COLO668 (cell line): ENCODE measurements around the gene CCNL2.
A peak's percentile ranks its signal among the peaks of the same experiment; 100 is the strongest.
"Not testable (repeated sequence)": the region's sequence is repeated elsewhere in the genome, so short reads cannot be mapped to it uniquely, and the experiment has no call there.

Experiments
- DNase-seq: peaks from one replicate; lab custom pipeline; 2025; ENCODE audit not compliant: unreplicated experiment; lab: John Stamatoyannopoulos, UW

CCNL2 gene

DNA sequence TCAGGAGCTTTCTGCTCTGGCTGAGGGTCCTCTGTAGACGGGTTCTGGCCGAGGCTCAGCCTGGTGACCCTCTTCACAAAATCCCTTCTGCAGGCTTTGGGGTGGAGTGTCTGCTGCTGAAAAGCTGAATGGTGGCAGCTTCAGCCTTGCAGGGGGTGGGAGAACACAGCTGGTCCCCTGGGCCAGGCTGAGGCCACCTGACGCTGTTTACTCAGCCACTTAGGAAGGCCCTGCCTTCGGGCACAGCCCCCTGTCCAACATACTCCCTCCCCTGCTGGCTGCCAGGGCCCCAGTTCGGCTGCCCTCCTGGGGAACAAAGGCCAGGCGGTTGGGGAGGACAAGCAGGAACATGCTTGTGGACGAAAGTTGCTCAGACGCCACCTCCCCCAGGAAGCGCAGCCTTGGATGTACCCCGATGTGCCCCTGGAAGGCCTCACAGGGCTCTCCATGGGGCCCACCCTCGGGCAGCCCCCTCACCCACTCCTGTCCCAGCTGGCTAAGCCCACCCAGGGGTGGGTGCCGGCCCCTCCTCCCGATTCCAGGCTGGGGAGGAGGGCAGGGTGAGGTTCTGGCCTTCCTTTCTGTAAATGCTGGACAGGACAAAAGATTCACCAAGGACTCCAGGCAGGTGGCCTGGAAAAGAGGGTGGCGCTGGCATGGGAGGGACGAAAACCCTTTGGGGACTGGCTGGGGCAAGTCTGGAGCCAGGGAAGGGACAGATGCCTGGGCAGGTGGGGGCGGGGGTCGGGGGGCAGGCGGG lies 22.2 kb upstream of the CCNL2 start, which contains the start of gene ANKRD65:
Gene ANKRD65 (minus strand): TSS at position 130 of the 760 bp plus-strand sequence. CDS start 271 bp downstream, outside the sequence.
- peak; percentile 98 for DNase-seq

DNA sequence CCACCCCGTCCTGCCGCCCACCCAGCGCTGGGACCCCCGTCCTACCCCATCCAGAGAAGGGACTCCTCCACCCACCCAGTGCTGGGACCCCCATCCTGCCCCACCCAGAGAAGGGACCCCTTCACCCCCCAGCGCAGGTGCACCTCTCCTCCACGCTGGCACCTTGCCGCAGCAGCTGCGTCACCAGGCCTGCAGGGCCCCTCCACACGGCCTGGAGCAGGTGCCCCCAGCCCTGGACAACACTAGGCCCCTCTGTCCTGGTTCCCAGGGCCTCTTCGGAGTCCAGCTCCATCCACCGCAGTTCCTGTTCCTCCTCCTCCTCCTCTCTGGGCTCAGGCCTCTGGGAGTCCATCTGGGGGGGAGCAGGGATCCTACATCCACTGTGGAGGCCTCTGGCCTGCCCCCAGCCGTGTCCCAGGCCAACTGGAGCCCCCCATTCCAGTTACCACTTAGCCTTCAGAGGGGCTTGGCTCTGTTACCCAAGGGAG lies 21.6 kb upstream of the CCNL2 start:
- DNase-seq: peak; percentile 79

DNA sequence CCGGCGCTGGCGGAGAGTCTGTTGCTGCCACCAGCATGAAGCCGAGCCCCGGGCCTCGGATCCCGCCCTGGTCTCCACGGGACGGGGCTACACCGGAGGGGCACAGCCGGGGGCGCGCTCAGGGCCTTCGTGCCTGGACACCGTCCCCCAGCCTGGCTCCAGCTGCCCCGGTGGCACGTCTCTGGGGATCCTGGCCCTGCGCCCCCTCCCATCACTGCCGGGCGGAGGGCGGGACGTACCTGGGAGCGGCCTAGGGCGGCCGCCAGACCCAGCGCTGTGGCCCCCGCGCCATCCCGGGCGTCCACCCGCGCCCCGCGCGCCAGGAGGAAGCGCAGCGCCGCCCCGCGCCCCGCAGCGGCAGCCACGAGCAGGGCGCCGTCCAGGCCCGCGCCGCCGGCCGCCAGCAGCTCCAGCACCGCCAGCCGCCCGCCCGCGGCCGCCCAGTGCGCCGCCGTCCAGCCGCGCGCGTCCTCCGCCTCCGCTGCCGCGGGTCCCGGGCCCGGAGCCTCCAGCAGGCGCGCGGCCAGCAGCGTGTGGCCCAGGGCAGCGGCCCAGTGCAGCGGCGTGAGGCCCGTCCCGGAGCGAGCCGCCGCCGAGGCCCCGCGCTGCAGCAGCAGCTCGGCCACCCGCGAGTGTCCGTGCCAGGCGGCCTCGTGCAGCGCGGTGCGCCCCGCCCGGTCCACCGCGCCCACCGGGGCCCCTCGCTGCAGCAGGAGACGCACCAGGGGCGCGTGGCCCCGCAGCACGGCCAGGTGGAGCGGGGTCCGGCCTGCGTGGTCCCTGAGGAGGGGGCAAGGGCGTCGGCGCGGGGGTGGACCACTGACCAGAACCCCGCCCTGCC lies 20.9 kb upstream of the CCNL2 start:
- peak; percentile 86 for DNase-seq

DNA sequence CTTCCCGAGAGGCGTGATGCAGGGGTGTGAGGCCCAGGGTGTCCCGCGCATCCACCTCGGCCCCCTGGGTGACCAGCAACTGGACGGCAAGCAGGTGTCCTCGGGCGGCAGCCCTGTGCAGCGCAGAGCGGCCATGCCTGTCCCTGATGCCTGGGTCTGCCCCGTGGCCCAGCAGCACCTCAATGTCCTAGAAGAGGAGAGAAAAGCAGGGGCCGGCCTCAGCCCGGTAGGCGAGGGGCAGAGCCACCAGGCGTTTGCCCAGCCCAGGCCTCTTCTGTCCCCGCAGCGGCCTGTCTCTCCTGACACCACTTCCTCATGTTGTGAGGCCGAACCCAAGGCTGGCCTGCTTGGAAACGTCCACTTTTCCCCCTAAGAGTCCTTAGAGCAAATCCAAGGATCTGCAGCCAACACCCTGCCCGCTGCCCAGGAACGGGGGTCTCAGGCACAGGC lies 20.3 kb upstream of the CCNL2 start:
- DNase-seq: peak; percentile 66

DNA sequence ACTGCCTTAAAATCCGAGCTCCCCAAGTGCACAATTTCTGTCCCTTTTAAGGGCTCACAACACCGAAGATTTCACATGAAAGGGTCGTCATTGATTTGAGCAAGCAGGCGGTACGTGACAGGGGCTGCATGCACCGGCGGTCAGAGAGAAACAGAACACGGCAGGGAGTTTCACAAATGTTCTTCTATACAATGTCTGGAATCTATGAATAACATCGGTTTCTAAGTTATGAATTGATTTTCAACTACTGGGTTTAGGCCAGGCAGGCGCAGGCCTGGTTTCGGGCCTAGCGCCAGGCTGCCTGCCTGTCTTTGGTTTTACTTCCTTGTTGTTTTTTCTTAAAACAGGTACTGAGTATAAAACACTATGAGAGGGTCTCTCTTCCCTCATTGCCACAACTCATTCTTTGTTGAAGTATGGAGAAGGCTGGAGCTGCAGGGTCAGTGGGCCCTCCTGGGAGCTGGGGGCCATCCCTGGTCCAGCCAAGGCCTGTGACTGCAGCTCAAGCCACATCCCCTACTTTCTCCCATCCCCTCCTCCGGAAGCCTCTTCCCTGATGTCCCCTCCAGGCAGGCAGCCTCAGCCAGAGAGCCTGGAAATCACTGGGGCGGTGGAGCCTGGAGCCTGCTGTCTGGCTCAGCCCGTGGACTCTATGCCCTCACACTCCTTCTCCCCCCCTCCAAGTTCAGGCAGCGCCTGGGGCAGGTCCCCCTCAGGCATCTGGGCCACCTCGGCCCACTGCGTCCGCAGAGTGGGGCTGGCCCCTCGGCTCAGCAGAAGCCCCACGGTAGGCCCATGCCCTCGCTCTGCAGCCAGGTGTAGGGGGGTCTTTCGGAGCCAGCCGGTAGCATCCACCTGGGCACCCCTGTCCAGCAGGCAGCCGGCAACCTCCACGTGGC lies 19.6 kb upstream of the CCNL2 start:
- DNase-seq: no peak

DNA sequence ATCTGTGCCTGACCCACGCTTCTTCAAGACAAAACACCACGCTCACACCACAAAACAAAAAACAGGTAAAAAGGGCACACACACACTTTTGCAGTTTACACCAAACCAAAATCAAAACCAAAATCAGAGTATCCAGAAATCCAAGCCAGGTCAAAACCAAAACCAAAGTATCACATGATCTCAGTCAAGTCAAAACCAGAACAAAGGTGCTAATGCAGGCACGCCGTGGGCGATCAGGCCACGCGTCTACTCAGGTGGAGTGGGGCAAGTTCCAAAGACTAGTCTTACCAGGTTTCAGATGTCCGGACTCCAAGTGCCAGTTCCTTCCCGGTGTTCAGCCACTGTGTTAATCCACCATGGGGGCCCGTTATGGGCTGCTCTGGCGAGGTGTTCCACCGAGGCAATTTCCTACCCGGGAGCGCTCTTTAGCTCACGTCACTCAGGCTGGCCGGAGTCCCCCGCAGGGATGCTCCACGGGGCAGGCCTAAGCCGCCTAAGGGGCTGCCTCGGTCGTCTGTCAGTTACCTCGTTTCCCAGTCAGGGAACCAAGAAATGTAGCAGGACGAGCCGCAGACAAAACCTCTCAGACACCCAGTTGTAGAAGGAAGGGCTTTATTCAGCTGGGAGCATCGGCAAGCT lies 18.8 kb upstream of the CCNL2 start:
- DNase-seq: peak; percentile 50

DNA sequence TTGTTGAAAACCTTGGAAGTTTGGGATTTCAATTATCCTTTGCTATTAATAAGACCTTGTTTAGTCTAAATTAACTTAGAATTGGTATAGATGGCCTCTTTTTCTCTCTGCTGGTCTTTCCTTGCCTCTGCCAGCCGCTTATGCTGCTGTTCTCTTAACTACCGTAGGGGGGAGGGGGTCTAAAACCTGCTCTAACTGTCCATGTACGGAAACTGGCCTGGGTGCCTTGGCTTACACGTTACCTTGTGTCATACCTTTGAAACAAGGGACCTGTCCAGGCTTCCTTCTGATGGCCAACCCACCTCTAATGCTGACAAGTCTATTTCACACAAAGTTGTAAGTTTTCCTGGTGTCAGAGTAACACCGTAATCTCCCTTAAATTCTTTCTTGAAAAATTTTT lies 18.3 kb upstream of the CCNL2 start:
- DNase-seq: peak; percentile 74

DNA sequence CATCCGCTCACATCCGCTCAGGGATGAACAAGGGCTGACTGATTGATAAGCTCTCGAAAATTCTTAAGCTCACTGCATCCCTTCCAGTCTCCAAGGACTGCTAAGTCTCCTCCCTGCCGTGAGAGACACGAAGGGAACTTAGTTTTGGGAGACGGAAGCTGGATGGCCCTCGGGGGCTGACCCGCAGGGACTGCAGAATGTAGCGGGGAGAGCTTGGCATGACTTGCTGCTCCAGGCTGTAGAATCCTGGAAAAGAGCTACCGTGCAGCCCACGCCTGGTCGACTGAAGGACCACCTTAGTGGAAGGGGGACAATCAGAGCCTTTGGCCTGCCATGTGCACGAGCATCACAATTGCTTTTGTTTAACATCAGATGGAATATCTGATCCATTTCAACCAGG lies 16.6 kb upstream of the CCNL2 start:
- no peak for DNase-seq

DNA sequence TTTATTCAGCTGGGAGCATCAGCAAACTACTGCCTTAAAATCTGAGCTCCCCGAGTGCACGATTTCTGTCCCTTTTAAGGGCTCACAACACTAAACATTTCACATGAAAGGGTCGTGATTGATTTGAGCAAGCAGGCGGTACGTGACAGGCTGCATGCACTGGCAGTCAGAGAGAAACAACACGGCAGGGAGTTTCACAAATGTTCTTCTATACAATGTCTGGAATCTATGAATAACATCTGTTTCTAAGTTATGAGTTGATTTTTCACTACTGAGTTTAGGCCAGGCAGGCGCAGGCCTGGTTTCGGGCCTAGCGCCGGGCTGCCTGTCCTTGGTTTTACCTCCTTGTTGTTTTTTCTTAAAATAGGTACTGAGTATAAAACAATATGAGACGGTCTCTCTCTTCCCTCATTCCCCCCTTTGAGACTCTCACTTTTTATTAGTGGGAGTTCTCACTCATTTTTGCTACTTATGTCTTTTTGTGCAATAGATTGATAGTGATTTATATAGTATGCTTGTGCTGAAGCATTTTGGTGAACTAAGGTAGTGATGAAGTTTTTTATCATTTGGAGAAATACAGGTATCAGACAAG lies 13.3 kb upstream of the CCNL2 start:
- not testable (repeated sequence) for DNase-seq

DNA sequence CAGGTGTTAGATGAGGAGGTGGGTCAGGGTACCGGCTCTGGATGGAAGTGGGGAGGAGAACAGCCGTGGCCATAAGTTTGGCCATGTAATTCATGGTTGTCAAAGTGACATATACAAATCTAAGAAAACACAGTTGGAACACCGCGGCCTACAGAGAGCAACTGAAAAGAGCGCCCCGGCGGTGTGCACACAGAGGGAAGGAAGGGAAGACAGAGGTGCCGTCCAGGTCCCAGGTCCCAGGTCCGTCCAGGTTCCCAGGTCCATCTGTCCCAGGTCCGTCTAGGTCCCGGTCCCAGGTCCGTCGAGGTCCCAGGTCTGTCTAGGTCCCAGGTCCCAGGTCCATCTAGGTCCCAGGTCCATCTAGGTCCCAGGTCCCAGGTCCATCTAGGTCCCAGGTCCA lies 12.5 kb upstream of the CCNL2 start:
- DNase-seq: no peak

DNA sequence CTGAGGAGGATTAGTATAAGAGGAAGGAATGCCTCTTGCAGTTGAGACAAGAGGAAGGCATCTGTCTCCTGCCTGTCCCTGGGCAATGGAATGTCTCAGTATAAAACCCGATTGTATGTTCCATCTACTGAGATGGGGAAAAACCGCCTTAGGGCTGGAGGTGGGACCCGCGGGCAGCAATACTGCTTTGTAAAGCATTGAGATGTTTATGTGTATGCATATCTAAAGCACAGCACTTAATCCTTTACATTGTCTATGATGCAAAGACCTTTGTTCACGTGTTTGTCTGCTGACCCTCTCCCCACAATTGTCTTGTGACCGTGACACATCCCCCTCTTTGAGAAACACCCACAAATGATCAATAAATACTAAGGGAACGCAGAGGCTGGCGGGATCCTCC lies 11.1 kb upstream of the CCNL2 start:
- DNase-seq: not testable (repeated sequence)

DNA sequence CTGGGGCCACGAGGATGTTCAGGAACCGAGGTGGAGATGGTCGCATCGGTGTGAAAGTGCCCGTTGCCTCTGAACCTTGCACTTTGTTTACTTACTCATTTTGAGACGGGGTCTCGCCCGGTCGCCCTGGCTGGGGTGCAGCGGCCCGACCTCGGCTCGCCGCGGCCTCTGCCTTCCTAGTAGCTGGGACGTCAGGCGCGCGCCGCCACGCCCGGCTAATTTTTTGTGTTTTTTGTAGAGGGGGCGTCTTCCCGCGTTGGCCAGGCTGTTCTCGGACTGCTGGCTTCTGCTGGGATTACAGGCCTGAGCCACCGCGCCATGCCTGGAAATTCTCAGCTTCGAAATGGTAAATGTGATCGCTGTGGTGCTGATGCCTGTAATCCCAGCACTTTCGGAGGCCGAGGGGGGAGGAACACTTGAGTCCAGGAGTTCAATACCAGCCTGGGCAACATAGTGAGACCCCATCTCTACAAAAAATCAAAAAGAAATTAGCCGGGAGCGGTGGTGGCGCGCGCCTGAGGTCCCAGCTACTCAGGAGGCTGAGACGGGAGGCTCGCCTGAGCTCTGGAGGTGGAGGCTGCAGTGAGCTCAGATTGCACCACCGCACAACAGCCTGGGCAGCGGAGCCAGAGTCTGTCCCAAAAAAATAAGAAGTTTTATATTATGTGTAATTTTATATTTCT lies 8.6 kb upstream of the CCNL2 start:
- peak; percentile 71 for DNase-seq

DNA sequence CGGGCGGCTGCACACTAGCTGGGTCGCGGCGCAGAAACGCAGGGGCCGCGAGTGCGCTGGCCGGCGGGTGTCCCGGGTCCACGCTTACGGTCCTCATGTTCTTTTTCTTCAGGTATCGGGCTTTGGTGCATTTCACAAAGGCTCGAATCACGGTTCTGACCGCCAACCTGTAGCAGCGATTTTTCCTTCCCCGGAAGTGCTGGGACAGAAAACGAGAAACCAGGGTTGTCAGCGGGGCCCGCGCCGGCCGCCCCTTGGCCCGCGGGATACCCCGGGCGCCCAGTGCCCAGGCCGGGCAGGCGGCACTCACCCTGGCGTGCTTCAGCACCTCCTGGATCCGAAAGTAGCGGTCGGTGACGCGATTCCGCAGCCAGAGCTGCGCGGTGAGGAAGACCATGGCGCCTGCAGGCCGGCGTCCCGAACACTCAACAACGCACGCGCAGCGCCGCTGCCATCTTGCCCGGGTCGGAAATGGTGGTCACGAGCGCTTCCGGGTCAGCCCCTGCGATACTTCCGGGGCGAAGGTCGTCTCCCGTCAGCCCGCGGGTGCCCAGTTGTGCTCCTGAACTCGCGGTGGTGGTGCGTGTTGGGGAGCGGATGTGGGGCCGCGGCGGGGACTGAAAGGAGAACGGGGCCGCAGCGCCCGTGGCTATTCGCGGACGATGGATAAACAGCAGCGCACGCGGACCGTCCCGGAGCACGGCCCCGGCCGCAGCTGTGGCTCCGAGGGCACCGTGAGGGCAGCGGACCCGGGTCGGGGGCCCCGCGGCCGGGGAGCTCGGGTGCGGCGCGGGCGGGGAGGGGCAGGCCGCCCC lies 7.9 kb upstream of the CCNL2 start, which contains the start of gene MRPL20:
Gene MRPL20 (minus strand): TSS at position 473 of the 815 bp plus-strand sequence. CDS start 76 bp downstream, at position 397.
- DNase-seq: peak; percentile 99

DNA sequence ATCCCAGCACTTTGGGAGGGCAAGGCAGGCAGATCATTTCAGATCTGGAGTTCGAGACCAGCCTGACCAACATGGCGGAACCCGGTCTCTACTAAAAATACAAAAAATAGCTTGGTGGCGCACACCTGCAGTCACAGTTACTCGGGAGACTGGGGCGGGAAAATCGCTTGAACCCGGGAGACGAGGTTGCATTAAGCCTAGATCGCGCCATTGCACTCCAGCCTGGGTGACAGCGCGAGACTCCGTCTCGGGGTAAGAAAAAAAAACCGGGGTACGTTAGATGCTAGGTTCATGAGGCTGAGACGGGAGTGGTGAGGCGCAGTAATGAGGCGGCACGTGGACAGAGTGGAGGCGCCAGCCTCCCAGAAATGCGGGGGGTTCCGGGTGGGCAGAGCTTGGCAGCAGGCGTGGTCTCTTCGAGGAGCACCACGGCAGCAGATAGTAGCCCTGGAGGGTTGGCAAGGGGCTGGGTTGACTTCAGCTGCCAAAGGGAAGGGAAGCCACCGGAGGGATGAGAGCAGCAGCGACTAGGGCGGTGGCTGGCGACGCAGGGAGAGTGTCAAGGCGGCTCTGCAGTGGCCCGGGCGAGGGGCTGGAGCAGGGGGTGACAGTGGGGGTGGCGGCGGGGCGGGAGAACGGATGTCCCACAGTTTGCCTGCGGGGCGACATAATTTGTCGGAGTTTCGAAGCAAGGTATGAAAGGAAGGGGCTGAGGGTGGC lies 7.1 kb upstream of the CCNL2 start:
- peak; percentile 60 for DNase-seq

DNA sequence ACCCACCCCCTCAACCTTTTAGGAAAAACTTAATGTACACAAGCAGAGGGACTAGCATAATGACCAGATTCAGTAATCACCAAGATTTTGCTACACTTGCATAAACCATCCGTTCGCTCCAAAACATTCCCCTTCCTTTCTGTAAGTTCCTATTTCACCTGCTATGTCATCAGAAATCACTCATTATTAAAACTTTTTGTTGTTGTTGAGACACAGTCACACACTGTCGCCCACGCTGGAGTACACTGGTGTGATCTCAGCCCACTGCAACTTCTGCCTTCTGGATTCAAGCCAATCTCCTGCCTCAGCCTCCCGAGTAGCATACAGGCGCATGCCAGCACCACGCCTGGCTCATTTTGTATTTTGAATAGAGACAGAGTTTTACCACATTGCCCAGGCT lies 4.5 kb upstream of the CCNL2 start:
- no peak for DNase-seq

DNA sequence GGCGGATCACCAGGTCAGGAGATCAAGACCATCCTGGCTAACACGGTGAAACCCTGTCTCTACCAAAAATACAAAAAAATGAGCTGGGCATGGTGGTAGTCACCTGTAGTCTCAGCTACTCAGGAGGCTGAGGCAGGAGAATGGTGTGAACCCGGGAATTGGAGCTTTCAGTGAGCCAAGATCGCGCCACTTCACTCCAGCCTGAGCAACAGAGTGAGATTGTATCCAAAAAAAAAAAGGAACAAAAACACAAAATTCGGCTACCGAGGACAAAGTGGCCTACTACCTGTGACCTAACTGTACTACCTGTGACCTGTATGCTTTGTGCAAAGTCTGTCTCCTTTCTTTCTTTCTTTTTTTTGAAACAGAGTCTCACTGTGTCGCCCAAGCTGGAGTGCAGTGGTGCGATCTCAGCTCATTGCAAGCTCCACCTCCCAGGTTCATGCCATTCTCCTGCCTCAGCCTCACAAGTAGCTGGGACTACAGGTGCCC lies 3.8 kb upstream of the CCNL2 start:
- DNase-seq: not testable (repeated sequence)

DNA sequence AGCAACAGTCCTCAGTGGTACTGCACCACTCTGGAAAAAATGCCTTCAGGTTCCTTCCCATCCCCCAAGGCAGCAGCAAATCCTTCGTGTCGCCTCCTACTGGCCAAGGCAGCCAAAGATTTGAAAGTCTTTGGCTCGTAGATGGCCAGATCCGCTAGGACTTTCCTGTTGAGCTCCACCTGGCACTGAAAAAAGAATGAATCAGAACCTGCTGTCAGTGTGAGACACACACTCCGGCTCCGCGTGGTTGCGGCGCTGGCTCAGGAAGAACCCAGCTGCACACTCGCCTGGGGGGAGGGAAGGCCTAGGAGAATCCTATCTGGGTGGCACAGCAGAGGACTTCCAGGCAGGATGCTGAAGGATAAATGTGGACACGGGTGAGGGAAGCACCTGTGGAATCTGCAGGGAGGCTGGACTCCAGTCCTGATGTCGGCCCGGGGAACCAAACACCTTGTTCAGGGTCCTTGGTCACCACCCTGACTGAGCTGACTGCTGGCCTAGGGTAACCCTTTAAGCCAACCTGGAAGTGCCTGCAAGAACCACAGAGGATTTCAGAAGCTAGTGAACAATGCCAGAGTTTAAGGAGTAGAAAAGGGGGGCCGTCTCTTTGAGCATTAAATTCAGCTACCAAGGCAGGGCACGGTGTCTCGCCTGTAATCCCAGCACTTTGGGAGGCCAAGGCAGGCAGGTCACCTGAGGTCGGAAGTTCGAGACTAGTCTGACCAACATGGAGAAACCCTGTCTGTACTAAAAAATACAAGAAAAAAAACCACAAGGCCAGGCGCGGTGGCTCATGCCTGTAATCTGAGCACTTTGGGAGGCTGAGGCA lies 3.2 kb upstream of the CCNL2 start:
- DNase-seq: peak; percentile 67
